Activated T-cell treated with anti-CD3 and anti-CD28 coated beads for 48 hours (primary cell): ENCODE measurements around the gene PFKFB4.
"Not testable (repeated sequence)": the region's sequence is repeated elsewhere in the genome, so short reads cannot be mapped to it uniquely, and the experiment has no call there.

Experiments used
- DNase-seq: peaks from one replicate; pipeline ENCODE4 v3.0.0-alpha.2; 2020; ENCODE audit warnings: low read depth

PFKFB4 gene

GRCh38 chr3:48530701-48531100, 25.9 kb downstream of the PFKFB4 start:
- DNase-seq, result not testable (repeated sequence)

- DNase-seq, result no peak
These were observed 27.8 kb downstream of the PFKFB4 start for GRCh38 chr3:48528754-48529153.

- DNase-seq, result no peak
These were observed 28.6 kb downstream of the PFKFB4 start for GRCh38 chr3:48528048-48528447.

GRCh38 chr3:48524970-48525369, 31.6 kb downstream of the PFKFB4 start:
- no peak for DNase-seq

GRCh38 chr3:48521635-48522034, 35.0 kb downstream of the PFKFB4 start:
- no peak for DNase-seq

GRCh38 chr3:48519277-48519643, 37.3 kb downstream of the PFKFB4 start:
- no peak for DNase-seq

GRCh38 chr3:48518638-48519276, 37.8 kb downstream of the PFKFB4 start:
- DNase-seq, result no peak

- no peak for DNase-seq
These were observed 38.5 kb downstream of the PFKFB4 start for GRCh38 chr3:48518069-48518468.

- DNase-seq, result no peak
These were observed 40.0 kb downstream of the PFKFB4 start for GRCh38 chr3:48516571-48516970.

GRCh38 chr3:48514431-48515227, 42.0 kb downstream of the PFKFB4 start:
- peak; percentile 27 for DNase-seq

- no peak for DNase-seq
These were observed 45.1 kb downstream of the PFKFB4 start for GRCh38 chr3:48511551-48511950.

- peak; percentile 56 for DNase-seq
These were observed 49.1 kb downstream of the PFKFB4 start for GRCh38 chr3:48507256-48508061.

- no peak for DNase-seq
These were observed 50.6 kb downstream of the PFKFB4 start for GRCh38 chr3:48505968-48506504.

- DNase-seq, result no peak
These were observed 51.5 kb downstream of the PFKFB4 start for GRCh38 chr3:48505146-48505545.

GRCh38 chr3:48504051-48504946, 52.3 kb downstream of the PFKFB4 start, which contains the start of gene SHISA5:
Gene SHISA5, minus strand, starts transcription at chr3:48504174. Its CDS starts 80 bp downstream, at chr3:48504094.
- peak; percentile 57 for DNase-seq

GRCh38 chr3:48503401-48504050, 53.1 kb downstream of the PFKFB4 start:
- DNase-seq, result no peak

GRCh38 chr3:48502728-48503168, 53.9 kb downstream of the PFKFB4 start:
- DNase-seq, result no peak

GRCh38 chr3:48502121-48502520, 54.5 kb downstream of the PFKFB4 start:
- DNase-seq, result no peak

- DNase-seq, result no peak
These were observed 55.4 kb downstream of the PFKFB4 start for GRCh38 chr3:48501196-48501595.

- DNase-seq, result no peak
These were observed 55.9 kb downstream of the PFKFB4 start for GRCh38 chr3:48500656-48501055.

- DNase-seq, result no peak
These were observed 63.5 kb downstream of the PFKFB4 start for GRCh38 chr3:48493203-48493501.
